ENCODE measurements around the gene CCND3.

- TF ChIP-seq CTCF (IDR thresholded peaks at IDR 0.05): no peak
- no peak for TF ChIP-seq POLR2AphosphoS5 (IDR thresholded peaks at IDR 0.05)
- no peak for TF ChIP-seq POLR2A (IDR thresholded peaks at IDR 0.05)
- TF ChIP-seq EP300 (IDR thresholded peaks at IDR 0.05): no peak
These were observed 21.8 kb upstream of the CCND3 start for GRCh38 chr6:41963371-41963770.

All from gastroesophageal sphincter (tissue), 3 donors.